ENCODE data around the gene N4BP2.

Gene N4BP2

GRCh38 chr4:40193016-40193571 lies 136.4 kb downstream of the N4BP2 start:
- Histone ChIP-seq H3K79me1 (replicated peaks; ENCODE audit: low read length, poor library complexity, severe bottlenecking) (no peaks in the 10 kb centered on the region), H2BK15ac (ENCODE audit: low read depth, poor library complexity, severe bottlenecking) (no peak overlapping the region), H3K27me3 (ENCODE audit: control insufficient read depth in 1 of 2, insufficient read depth in 1 of 2, low read length in 2 of 2) (no peaks in the 10 kb centered on the region), H3K18ac (ENCODE audit: low read depth in 1 of 2, low read length in 2 of 2) (no peak overlapping the region), H3K9ac (ENCODE audit: low read length) (no peak overlapping the region), H4K91ac (ENCODE audit: low read length) (no peak overlapping the region), H3K27ac (ENCODE audit: low read length, poor library complexity, severe bottlenecking) (no peak overlapping the region), H2AFZ (ENCODE audit: low read depth, low read length) (no peak overlapping the region), H3K14ac (ENCODE audit: low read length in 2 of 2) (no peak overlapping the region), H3K4me2 (ENCODE audit: low read length, poor library complexity, severe bottlenecking) (no peak overlapping the region), H3K4ac (ENCODE audit: low read depth in 1 of 2, low read length in 2 of 2) (no peak overlapping the region), H3K4me3 (ENCODE audit: insufficient read depth in 1 of 2, low read depth in 1 of 2, low read length in 2 of 2) (no peak overlapping the region), H3K36me3 (ENCODE audit: control insufficient read depth in 1 of 2, insufficient read depth in 2 of 2, low read depth in 1 of 2, low read length in 2 of 2) (no peaks in the 10 kb centered on the region), H2BK5ac (ENCODE audit: low read depth, low read length, poor library complexity, severe bottlenecking) (no peak overlapping the region), H3K4me1 (ENCODE audit: control insufficient read depth, insufficient read depth, low read depth, low read length) (peaks cover 6% of the 10 kb centered on the region), H2AK5ac (ENCODE audit: low read length, severe bottlenecking) (no peak overlapping the region), H2BK120ac (ENCODE audit: low read depth, low read length) (no peak overlapping the region), H3K23ac (ENCODE audit: low read length in 2 of 2) (no peak overlapping the region), H4K8ac (ENCODE audit: low read length) (no peak overlapping the region), H2BK12ac (ENCODE audit: low read length in 2 of 2) (peak overlapping the region in 1 of 2 experiments; percentile 29), H3K9me3 (ENCODE audit: control insufficient read depth, low read length) (no peaks in the 10 kb centered on the region)
- 90% methylated on average over 4 of the region's 11 CpGs for WGBS
- DNase-seq, result no peak

GRCh38 chr4:40193578-40193977 lies 136.9 kb downstream of the N4BP2 start:
- Histone ChIP-seq H3K14ac (ENCODE audit: low read length in 2 of 2) (no peak overlapping the region), H3K4me3 (ENCODE audit: insufficient read depth in 1 of 2, low read depth in 1 of 2, low read length in 2 of 2) (no peak overlapping the region), H3K23ac (ENCODE audit: low read length in 2 of 2) (no peak overlapping the region), H2AFZ (ENCODE audit: low read depth, low read length) (no peak overlapping the region), H3K4ac (ENCODE audit: low read depth in 1 of 2, low read length in 2 of 2) (peak overlapping the region in 1 of 2 experiments; percentile 20), H2BK120ac (ENCODE audit: low read depth, low read length) (peak overlapping the region; percentile 6), H2BK12ac (ENCODE audit: low read length in 2 of 2) (no peak overlapping the region), H2BK5ac (ENCODE audit: low read depth, low read length, poor library complexity, severe bottlenecking) (no peak overlapping the region), H3K9ac (ENCODE audit: low read length) (no peak overlapping the region), H2AK5ac (ENCODE audit: low read length, severe bottlenecking) (no peak overlapping the region), H3K27me3 (ENCODE audit: control insufficient read depth in 1 of 2, insufficient read depth in 1 of 2, low read length in 2 of 2) (no peaks in the 10 kb centered on the region), H3K4me2 (ENCODE audit: low read length, poor library complexity, severe bottlenecking) (no peak overlapping the region), H3K36me3 (ENCODE audit: control insufficient read depth in 1 of 2, insufficient read depth in 2 of 2, low read depth in 1 of 2, low read length in 2 of 2) (no peaks in the 10 kb centered on the region), H3K9me3 (ENCODE audit: control insufficient read depth, low read length) (no peaks in the 10 kb centered on the region), H4K91ac (ENCODE audit: low read length) (no peak overlapping the region), H3K18ac (ENCODE audit: low read depth in 1 of 2, low read length in 2 of 2) (no peak overlapping the region), H3K4me1 (ENCODE audit: control insufficient read depth, insufficient read depth, low read depth, low read length) (peaks cover 6% of the 10 kb centered on the region), H4K8ac (ENCODE audit: low read length) (peak overlapping the region; percentile 29), H2BK15ac (ENCODE audit: low read depth, poor library complexity, severe bottlenecking) (no peak overlapping the region), H3K27ac (ENCODE audit: low read length, poor library complexity, severe bottlenecking) (no peak overlapping the region), H3K79me1 (replicated peaks; ENCODE audit: low read length, poor library complexity, severe bottlenecking) (no peaks in the 10 kb centered on the region)
- no peak for DNase-seq
- 91% methylated on average over 7 of the region's 7 CpGs for WGBS

GRCh38 chr4:40194602-40195161 lies 138.0 kb downstream of the N4BP2 start:
- no peaks in the 10 kb centered on the region for H3K79me1 ChIP-seq (replicated peaks; ENCODE audit: low read length, poor library complexity, severe bottlenecking)
- no peak overlapping the region for H4K8ac ChIP-seq (ENCODE audit: low read length)
- no peaks in the 10 kb centered on the region for H3K27me3 ChIP-seq (ENCODE audit: control insufficient read depth in 1 of 2, insufficient read depth in 1 of 2, low read length in 2 of 2)
- no peak overlapping the region for H3K14ac ChIP-seq (ENCODE audit: low read length in 2 of 2)
- H3K23ac ChIP-seq (ENCODE audit: low read length in 2 of 2), result no peak overlapping the region
- H2AFZ ChIP-seq (ENCODE audit: low read depth, low read length), result peak overlapping the region; percentile 31
- peak overlapping the region; percentile 41 for H3K27ac ChIP-seq (ENCODE audit: low read length, poor library complexity, severe bottlenecking)
- no peaks in the 10 kb centered on the region for H3K9me3 ChIP-seq (ENCODE audit: control insufficient read depth, low read length)
- no peaks in the 10 kb centered on the region for H3K36me3 ChIP-seq (ENCODE audit: control insufficient read depth in 1 of 2, insufficient read depth in 2 of 2, low read depth in 1 of 2, low read length in 2 of 2)
- H3K4me2 ChIP-seq (ENCODE audit: low read length, poor library complexity, severe bottlenecking), result peak overlapping the region; percentile 38
- no peak overlapping the region for H2BK15ac ChIP-seq (ENCODE audit: low read depth, poor library complexity, severe bottlenecking)
- peak overlapping the region in 1 of 2 experiments; percentile 74 for H3K4ac ChIP-seq (ENCODE audit: low read depth in 1 of 2, low read length in 2 of 2)
- peak overlapping the region in 1 of 2 experiments; percentile 70 for H3K18ac ChIP-seq (ENCODE audit: low read depth in 1 of 2, low read length in 2 of 2)
- H3K4me3 ChIP-seq (ENCODE audit: insufficient read depth in 1 of 2, low read depth in 1 of 2, low read length in 2 of 2), result no peak overlapping the region
- H3K4me1 ChIP-seq (ENCODE audit: control insufficient read depth, insufficient read depth, low read depth, low read length), result peaks cover 6% of the 10 kb centered on the region
- H2AK5ac ChIP-seq (ENCODE audit: low read length, severe bottlenecking), result no peak overlapping the region
- DNase-seq, result peak; percentile 68
- H2BK5ac ChIP-seq (ENCODE audit: low read depth, low read length, poor library complexity, severe bottlenecking), result no peak overlapping the region
- peak overlapping the region in 1 of 2 experiments; percentile 12 for H2BK12ac ChIP-seq (ENCODE audit: low read length in 2 of 2)
- no peak overlapping the region for H2BK120ac ChIP-seq (ENCODE audit: low read depth, low read length)
- H3K9ac ChIP-seq (ENCODE audit: low read length), result no peak overlapping the region
- 73% methylated on average over 14 of the region's 14 CpGs for whole genome bisulfite sequencing
- no peak overlapping the region for H4K91ac ChIP-seq (ENCODE audit: low read length)

GRCh38 chr4:40195182-40196177 lies 138.8 kb downstream of the N4BP2 start:
- Histone ChIP-seq H3K9me3 (ENCODE audit: control insufficient read depth, low read length) (no peaks in the 10 kb centered on the region), H4K8ac (ENCODE audit: low read length) (peak overlapping the region; percentile 27), H3K23ac (ENCODE audit: low read length in 2 of 2) (no peak overlapping the region), H2BK15ac (ENCODE audit: low read depth, poor library complexity, severe bottlenecking) (no peak overlapping the region), H3K36me3 (ENCODE audit: control insufficient read depth in 1 of 2, insufficient read depth in 2 of 2, low read depth in 1 of 2, low read length in 2 of 2) (no peaks in the 10 kb centered on the region), H3K4me2 (ENCODE audit: low read length, poor library complexity, severe bottlenecking) (no peak overlapping the region), H2AK5ac (ENCODE audit: low read length, severe bottlenecking) (no peak overlapping the region), H3K27ac (ENCODE audit: low read length, poor library complexity, severe bottlenecking) (no peak overlapping the region), H2BK12ac (ENCODE audit: low read length in 2 of 2) (peak overlapping the region in 1 of 2 experiments; percentile 43), H3K4me1 (ENCODE audit: control insufficient read depth, insufficient read depth, low read depth, low read length) (peaks cover 8% of the 10 kb centered on the region), H4K91ac (ENCODE audit: low read length) (no peak overlapping the region), H3K9ac (ENCODE audit: low read length) (no peak overlapping the region), H2BK120ac (ENCODE audit: low read depth, low read length) (no peak overlapping the region), H2AFZ (ENCODE audit: low read depth, low read length) (no peak overlapping the region), H3K14ac (ENCODE audit: low read length in 2 of 2) (no peak overlapping the region), H3K4me3 (ENCODE audit: insufficient read depth in 1 of 2, low read depth in 1 of 2, low read length in 2 of 2) (no peak overlapping the region), H3K4ac (ENCODE audit: low read depth in 1 of 2, low read length in 2 of 2) (no peak overlapping the region), H3K27me3 (ENCODE audit: control insufficient read depth in 1 of 2, insufficient read depth in 1 of 2, low read length in 2 of 2) (no peaks in the 10 kb centered on the region), H3K18ac (ENCODE audit: low read depth in 1 of 2, low read length in 2 of 2) (peak overlapping the region in 1 of 2 experiments; percentile 1), H2BK5ac (ENCODE audit: low read depth, low read length, poor library complexity, severe bottlenecking) (no peak overlapping the region), H3K79me1 (replicated peaks; ENCODE audit: low read length, poor library complexity, severe bottlenecking) (no peaks in the 10 kb centered on the region)
- over 99% methylated on average over 9 of the region's 10 CpGs for WGBS
- no peak for DNase-seq

All from mesenchymal stem cell (in vitro differentiated cells and primary cell).